ENCODE data around the gene TMPRSS5. TPM values are rescaled to one million over a fixed set of nuclear protein-coding genes. Genes with fewer than 3 reads are reported as not detected.

The TMPRSS5 gene
- total and polyA plus RNA-seq, 2 of the 8 experiments (the other 6 are each of a cell fraction or from before 2014, with no cell fraction given): 0.54 to 0.78 TPM

DNA sequence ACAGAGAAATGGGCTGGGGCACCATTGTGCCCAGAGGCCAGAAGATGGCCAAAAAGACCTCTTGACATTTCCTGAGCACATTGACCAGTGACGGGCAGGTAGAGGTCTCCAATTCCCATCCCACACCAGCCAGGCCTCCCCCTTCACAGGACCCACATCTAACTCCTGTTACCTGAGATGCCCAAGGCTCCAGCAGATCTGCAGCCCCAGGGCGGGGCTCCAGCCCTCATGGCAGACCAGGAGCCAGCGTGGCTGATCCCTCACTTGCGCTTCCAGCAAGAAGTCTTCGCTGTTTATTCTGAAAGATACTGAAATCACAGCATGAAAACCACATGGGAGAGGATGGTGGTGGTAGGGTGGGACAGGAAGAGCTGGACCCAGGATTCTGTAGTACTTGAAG, 9.0 kb downstream of the TMPRSS5 start:
- Histone ChIP-seq H3K4me3 (ENCODE audit: extremely low read depth in 1 of 4, insufficient read depth in 2 of 4, low read depth in 3 of 4, low read length in 4 of 4) (no peak overlapping the region), H3K79me2 (ENCODE audit: control insufficient read depth in 1 of 2, insufficient read depth in 2 of 2, low read length in 2 of 2) (no peaks in the 10 kb centered on the region), H3K23me2 (ENCODE audit: low read depth, low read length) (no peaks in the 10 kb centered on the region; the same call in 1 of the 2 replicates), H2BK5ac (ENCODE audit: low read depth, low read length) (no peak overlapping the region), H3K27ac (ENCODE audit: low read depth, low read length) (no peak overlapping the region), H2BK12ac (ENCODE audit: low read depth, low read length) (no peak overlapping the region), H3K4ac (replicated peaks; ENCODE audit: insufficient read length, low read depth, low read length) (no peak overlapping the region), H3K56ac (replicated peaks; ENCODE audit: insufficient read length, low read depth, low read length) (no peak overlapping the region), H3K18ac (ENCODE audit: extremely low read depth, low read length) (no peak overlapping the region), H3K23ac (ENCODE audit: insufficient read length) (no peak overlapping the region), H4K91ac (replicated peaks; ENCODE audit: insufficient read length, low read length) (no peak overlapping the region), H3K27me3 (replicated peaks in 1 of 4; ENCODE audit: control insufficient read depth in 3 of 4, extremely low read depth in 1 of 4, insufficient read depth in 3 of 4, low read length in 3 of 4) (no peaks in the 10 kb centered on the region), H3K4me2 (ENCODE audit: insufficient read depth in 1 of 2, low read depth in 2 of 2, low read length in 2 of 2) (no peak overlapping the region), H4K5ac (ENCODE audit: insufficient read length, low read depth, low read length) (no peak overlapping the region), H2BK20ac (ENCODE audit: low read length) (no peak overlapping the region), H2AK5ac (ENCODE audit: low read depth, low read length) (no peak overlapping the region), H3K4me1 (replicated peaks in 1 of 4; ENCODE audit: control insufficient read depth in 3 of 4, insufficient read depth in 4 of 4, low read length in 3 of 4) (no peaks in the 10 kb centered on the region; a peak in 1 of 7 replicates), H2BK15ac (ENCODE audit: low read length) (no peak overlapping the region), H2AFZ (ENCODE audit: low read length) (no peak overlapping the region), H3K36me3 (ENCODE audit: control insufficient read depth in 2 of 4, insufficient read depth in 4 of 4, low read length in 3 of 4) (no peaks in the 10 kb centered on the region), H4K20me1 (replicated peaks in 1 of 2; ENCODE audit: control insufficient read depth in 1 of 2, insufficient read depth in 2 of 2, low read length in 2 of 2) (no peaks in the 10 kb centered on the region), H4K8ac (ENCODE audit: extremely low read depth, insufficient read depth, low read length) (no peak overlapping the region), H3K9me3 (ENCODE audit: insufficient read depth in 2 of 2, low read depth in 1 of 2, low read length in 1 of 2) (no peaks in the 10 kb centered on the region), H2BK120ac (replicated peaks; ENCODE audit: low read depth, low read length) (no peak overlapping the region), H3K14ac (ENCODE audit: insufficient read length) (no peak overlapping the region), H3K9ac (replicated peaks in 1 of 4; ENCODE audit: extremely low read depth in 1 of 4, low read depth in 3 of 4, low read length in 3 of 4) (no peak overlapping the region), H3K79me1 (ENCODE audit: low read depth, low read length) (no peaks in the 10 kb centered on the region)
- FAIRE-seq (no peak), DNase-seq (ENCODE audit: low read depth in 1 of 2, low spot score in 2 of 2) (no peak)
- 82% methylated on average over 5 of the region's 5 CpGs; no CpG with 5 or more reads in 1 of the 2 experiments for WGBS, 2 experiments (ENCODE audit: extremely low coverage in 1 of 2, insufficient coverage in 1 of 2, insufficient read length in 1 of 2, insufficient replicate concordance in 2 of 2, low coverage in 1 of 2, low lambda C conversion rate in 2 of 2, missing lambda C conversion rate in 1 of 2)
- POLR2A ChIA-PET (ENCODE audit: partially characterized antibody): no interaction called here
- CTCF ChIA-PET (ENCODE audit: partially characterized antibody): no interaction called here
- TF ChIP-seq BRCA1 (IDR thresholded peaks at IDR 0.05; ENCODE audit: low read depth, low read length) (no peak), SIX5 (IDR thresholded peaks at IDR 0.05; ENCODE audit: low read depth, low read length) (no peak), EGR1 (IDR thresholded peaks at IDR 0.05; ENCODE audit: borderline replicate concordance, low read depth, low read length) (no peak), HDAC6 (IDR thresholded peaks at IDR 0.05; ENCODE audit: low read depth, low read length) (no peak), SIN3A (conservative IDR thresholded peaks at IDR 0.05 in 1 of 2, IDR thresholded peaks at IDR 0.05 in 1 of 2; ENCODE audit: low read depth in 1 of 2, low read length in 2 of 2) (no peak), TCF12 (IDR thresholded peaks at IDR 0.05; ENCODE audit: low read depth, low read length) (no peak), ASH2L (IDR thresholded peaks at IDR 0.05; ENCODE audit: low read length) (no peak), JUND (IDR thresholded peaks at IDR 0.05; ENCODE audit: low read length) (no peak), SUZ12 (IDR thresholded peaks at IDR 0.05; ENCODE audit: low read length) (no peak), RAD21 (IDR thresholded peaks at IDR 0.05 in 1 of 2, conservative IDR thresholded peaks at IDR 0.05 in 1 of 2; ENCODE audit: low read depth in 2 of 2, low read length in 2 of 2) (no peak)
- TF ChIP-seq, protein P1, sequence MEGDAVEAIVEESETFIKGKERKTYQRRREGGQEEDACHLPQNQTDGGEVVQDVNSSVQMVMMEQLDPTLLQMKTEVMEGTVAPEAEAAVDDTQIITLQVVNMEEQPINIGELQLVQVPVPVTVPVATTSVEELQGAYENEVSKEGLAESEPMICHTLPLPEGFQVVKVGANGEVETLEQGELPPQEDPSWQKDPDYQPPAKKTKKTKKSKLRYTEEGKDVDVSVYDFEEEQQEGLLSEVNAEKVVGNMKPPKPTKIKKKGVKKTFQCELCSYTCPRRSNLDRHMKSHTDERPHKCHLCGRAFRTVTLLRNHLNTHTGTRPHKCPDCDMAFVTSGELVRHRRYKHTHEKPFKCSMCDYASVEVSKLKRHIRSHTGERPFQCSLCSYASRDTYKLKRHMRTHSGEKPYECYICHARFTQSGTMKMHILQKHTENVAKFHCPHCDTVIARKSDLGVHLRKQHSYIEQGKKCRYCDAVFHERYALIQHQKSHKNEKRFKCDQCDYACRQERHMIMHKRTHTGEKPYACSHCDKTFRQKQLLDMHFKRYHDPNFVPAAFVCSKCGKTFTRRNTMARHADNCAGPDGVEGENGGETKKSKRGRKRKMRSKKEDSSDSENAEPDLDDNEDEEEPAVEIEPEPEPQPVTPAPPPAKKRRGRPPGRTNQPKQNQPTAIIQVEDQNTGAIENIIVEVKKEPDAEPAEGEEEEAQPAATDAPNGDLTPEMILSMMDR (IDR thresholded peaks at IDR 0.05; ENCODE audit: control extremely low read depth in 1 of 3, insufficient read depth in 1 of 3, low read depth in 1 of 3, low read length in 3 of 3): no peak
